ENCODE measurements around the gene CCNI. TPM values are rescaled to one million over a fixed set of nuclear protein-coding genes. Genes with fewer than 3 reads are reported as not detected.

CCNI gene
- total and polyA plus RNA-seq, 2 of the 13 experiments (the other 11 are each of a cell fraction or from before 2014, with no cell fraction given) = 43.5 to 122 TPM

DNA sequence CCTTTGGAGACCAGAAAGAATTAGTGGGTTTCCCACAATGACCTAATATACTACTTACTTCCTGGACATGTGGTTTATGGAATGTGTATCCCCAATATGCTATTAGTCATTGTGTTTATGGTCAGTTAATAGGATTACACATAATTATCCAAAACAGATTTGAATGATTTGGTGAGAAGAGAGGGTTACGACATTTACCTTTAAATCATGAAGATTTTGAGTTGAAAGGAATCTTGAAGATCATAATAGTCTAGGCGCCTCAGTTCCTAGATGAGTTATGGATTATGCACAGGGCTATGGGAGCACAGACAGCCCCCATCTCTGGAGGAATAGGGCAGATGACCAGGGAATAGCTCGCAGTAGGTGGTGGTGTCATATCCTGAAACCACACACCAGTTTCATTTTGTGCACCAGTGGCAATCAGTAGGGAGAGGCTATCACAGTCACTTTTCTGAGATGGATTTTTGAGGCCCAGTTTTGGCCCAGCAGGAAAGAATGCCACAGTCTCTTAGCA, 64.9 kb downstream of the CCNI start (continued):
- no peak for TF ChIP-seq ZNF83 (CRISPR knock-in tag; IDR thresholded peaks at IDR 0.05; ENCODE audit: borderline replicate concordance)
- no peak for TF ChIP-seq ZFP37 (CRISPR knock-in tag; IDR thresholded peaks at IDR 0.05; ENCODE audit: borderline replicate concordance)
- TF ChIP-seq BORCS8-MEF2B (CRISPR knock-in tag; IDR thresholded peaks at IDR 0.05) = no peak
- no peak for TF ChIP-seq NFYB (CRISPR knock-in tag; IDR thresholded peaks at IDR 0.05)
- TF ChIP-seq, protein P1, sequence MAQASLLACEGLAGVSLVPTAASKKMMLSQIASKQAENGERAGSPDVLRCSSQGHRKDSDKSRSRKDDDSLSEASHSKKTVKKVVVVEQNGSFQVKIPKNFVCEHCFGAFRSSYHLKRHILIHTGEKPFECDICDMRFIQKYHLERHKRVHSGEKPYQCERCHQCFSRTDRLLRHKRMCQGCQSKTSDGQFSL (CRISPR knock-in tag; IDR thresholded peaks at IDR 0.05) = no peak
- TF ChIP-seq, protein P2, sequence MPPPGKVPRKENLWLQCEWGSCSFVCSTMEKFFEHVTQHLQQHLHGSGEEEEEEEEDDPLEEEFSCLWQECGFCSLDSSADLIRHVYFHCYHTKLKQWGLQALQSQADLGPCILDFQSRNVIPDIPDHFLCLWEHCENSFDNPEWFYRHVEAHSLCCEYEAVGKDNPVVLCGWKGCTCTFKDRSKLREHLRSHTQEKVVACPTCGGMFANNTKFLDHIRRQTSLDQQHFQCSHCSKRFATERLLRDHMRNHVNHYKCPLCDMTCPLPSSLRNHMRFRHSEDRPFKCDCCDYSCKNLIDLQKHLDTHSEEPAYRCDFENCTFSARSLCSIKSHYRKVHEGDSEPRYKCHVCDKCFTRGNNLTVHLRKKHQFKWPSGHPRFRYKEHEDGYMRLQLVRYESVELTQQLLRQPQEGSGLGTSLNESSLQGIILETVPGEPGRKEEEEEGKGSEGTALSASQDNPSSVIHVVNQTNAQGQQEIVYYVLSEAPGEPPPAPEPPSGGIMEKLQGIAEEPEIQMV (CRISPR knock-in tag; IDR thresholded peaks at IDR 0.05; ENCODE audit: low read depth) = no peak
- TF ChIP-seq ZIK1 (CRISPR knock-in tag; IDR thresholded peaks at IDR 0.05; ENCODE audit: borderline replicate concordance, low read depth) = no peak
- TF ChIP-seq FOXA1 (IDR thresholded peaks at IDR 0.05) = no peak
- TF ChIP-seq FOXA1 (CRISPR knock-in tag; IDR thresholded peaks at IDR 0.05) = no peak
- TF ChIP-seq SNAI1 (CRISPR knock-in tag; IDR thresholded peaks at IDR 0.05; ENCODE audit: borderline replicate concordance) = no peak

DNA sequence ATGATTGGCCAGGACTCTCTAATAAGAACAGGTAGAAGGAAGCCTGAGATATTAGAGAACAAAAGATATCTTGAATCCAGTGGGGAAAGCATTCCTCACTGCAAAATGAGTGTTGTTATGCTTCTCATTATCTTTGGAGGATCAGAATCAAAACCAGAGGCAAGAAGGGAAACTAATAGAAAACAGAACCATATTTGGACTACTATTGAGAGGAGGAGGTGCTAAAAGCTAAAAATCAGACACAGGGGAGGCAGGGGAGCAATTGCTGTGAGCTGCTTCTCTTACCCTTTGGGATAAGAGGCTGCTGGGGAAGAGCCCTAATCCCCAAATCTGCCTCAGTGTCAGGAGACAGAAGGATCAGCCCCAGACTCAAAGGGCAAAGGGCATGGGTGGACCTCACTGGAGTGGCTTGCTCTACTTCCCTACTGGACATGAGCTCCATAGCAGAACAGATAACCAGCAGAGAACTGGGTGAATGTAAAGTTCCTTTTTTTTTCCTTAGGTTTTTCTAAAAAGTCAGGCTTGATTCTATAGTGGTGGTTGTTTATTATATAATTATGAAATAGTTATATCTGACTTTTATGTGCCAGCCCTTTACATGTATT, 66.2 kb downstream of the CCNI start:
- ChIA-PET POLR2A (no interaction called here), CTCF (ENCODE audit: low intra/inter-chr PET ratio, low total read pairs) (no interaction called here)
- no peaks in the 10 kb centered on the region for H3K4me1 ChIP-seq (ENCODE audit: insufficient read depth, low read length)
- H3K27ac ChIP-seq (ENCODE audit: extremely low read length, insufficient read depth, low read length) = no peak overlapping the region
- no peaks in the 10 kb centered on the region for H3K27me3 ChIP-seq (ENCODE audit: control insufficient read depth in 1 of 2, insufficient read depth in 2 of 2, low read length in 2 of 2)
- ATAC-seq (no peak), DNase-seq (ENCODE audit: low spot score) (no peak), FAIRE-seq (no peak)
- TF ChIP-seq ZFY (CRISPR knock-in tag; IDR thresholded peaks at IDR 0.05) = no peak
- TF ChIP-seq, protein P3, sequence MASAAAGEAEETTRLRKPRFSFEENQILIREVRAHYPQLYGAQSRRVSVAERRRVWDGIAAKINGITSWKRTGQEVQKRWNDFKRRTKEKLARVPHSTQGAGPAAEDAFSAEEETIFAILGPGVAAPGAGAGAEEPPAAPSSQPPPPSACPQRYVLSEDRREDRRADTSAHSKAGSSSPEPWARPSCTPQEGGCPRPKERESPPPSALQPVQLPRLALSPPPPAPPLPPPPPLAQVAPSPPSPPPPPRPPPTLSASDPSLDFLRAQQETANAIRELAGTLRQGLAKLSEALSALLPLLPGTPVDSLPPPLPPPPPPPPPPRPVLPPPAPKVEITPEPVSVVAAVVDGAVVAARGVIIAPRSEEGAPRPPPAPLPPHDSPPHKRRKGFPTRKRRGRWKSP (CRISPR knock-in tag; IDR thresholded peaks at IDR 0.05) = no peak
- TF ChIP-seq DNMT1 (CRISPR knock-in tag; IDR thresholded peaks at IDR 0.05) = no peak
- H3K4me3 ChIP-seq (replicated peaks in 1 of 3; ENCODE audit: insufficient read depth in 1 of 3, low read depth in 2 of 3, low read length in 3 of 3) = no peak overlapping the region
- BruUV-seq (replicated peaks) = no TSS peak
- H3K9me3 ChIP-seq (ENCODE audit: low read length) = no peaks in the 10 kb centered on the region
- H3K79me2 ChIP-seq (ENCODE audit: insufficient read depth, low read length) = no peaks in the 10 kb centered on the region
- in situ Hi-C loops (cut with HindIII; ENCODE audit: extremely low pct_ligation_motif_present, low pct_unique_long_range_greater_than_20kb) (no loop called here), intact Hi-C loops (cut with micrococcal nuclease; ENCODE audit: unreplicated experiment) (no loop called here)
- no peak overlapping the region for H3K4me2 ChIP-seq (ENCODE audit: low read depth, low read length)
- no peaks in the 10 kb centered on the region for H4K20me1 ChIP-seq (ENCODE audit: insufficient read depth, low read length)
- no peak overlapping the region for H3K9ac ChIP-seq (ENCODE audit: insufficient read depth, low read depth, low read length)
- H3K36me3 ChIP-seq (replicated peaks in 1 of 2; ENCODE audit: control insufficient read depth in 1 of 2, insufficient read depth in 2 of 2, low read length in 2 of 2) = peaks cover 3 to 33% of the 10 kb centered on the region in 2 experiments
- no peak overlapping the region for H2AFZ ChIP-seq (ENCODE audit: low read length)
